ENCODE measurements around the gene NR1H3. TPM values are rescaled to one million over a fixed set of nuclear protein-coding genes. Genes with fewer than 3 reads are reported as not detected.

The NR1H3 gene
- total RNA-seq, 6 experiments from 2014 or later, result 61.5 to 82.9 (median 67.3) TPM

- Histone ChIP-seq H3K4me3 (peak overlapping the region in 2 of 3 donors; percentile 35 to 39), H3K9me3 (no peaks in the 10 kb centered on the region), H3K27me3 (no peaks in the 10 kb centered on the region), H3K36me3 (peaks cover 0 to under 1% (median 0%) of the 10 kb centered on the region in 4 donors), H3K4me1 (peaks cover 0 to 23% (median 6%) of the 10 kb centered on the region in 4 donors), H3K27ac (peak overlapping the region; percentile 37 to 83 (median 59))
- intact Hi-C loops (cut with DNase I), result no loop called here
- ATAC-seq (peak; percentile 66 to 71 (median 70)), DNase-seq (no peak)
- 11% methylated on average over 10 of the region's 11 CpGs for WGBS (ENCODE audit: insufficient coverage, low coverage, low lambda C conversion rate, missing lambda C conversion rate)
- TF ChIP-seq POLR2A (IDR thresholded peaks at IDR 0.05) (peak; percentile 22), CTCF (IDR thresholded peaks at IDR 0.05) (peak in 3 of 4 donors; percentile 29 to 52 (median 37))
Observed at GRCh38 chr11:47233989-47234668, 23.7 kb upstream of the NR1H3 start.

GRCh38 chr11:47234669-47235100 is 23.1 kb upstream of the NR1H3 start:
- ATAC-seq (peak; percentile 73 to 79 (median 78)), DNase-seq (peak; percentile 75 to 92 (median 81))
- intact Hi-C loops (cut with DNase I), result no loop called here
- Histone ChIP-seq H3K9me3 (no peaks in the 10 kb centered on the region), H3K36me3 (peaks cover 0 to 6% (median 2%) of the 10 kb centered on the region in 4 donors), H3K27me3 (no peaks in the 10 kb centered on the region), H3K4me3 (peak overlapping the region in 2 of 3 donors; percentile 35 to 39), H3K27ac (peak overlapping the region; percentile 37 to 83 (median 59)), H3K4me1 (peaks cover 0 to 23% (median 6%) of the 10 kb centered on the region in 4 donors)
- no peak for TF ChIP-seq CTCF (IDR thresholded peaks at IDR 0.05)
- TF ChIP-seq POLR2A (IDR thresholded peaks at IDR 0.05), result no peak
- WGBS (ENCODE audit: insufficient coverage, low coverage, low lambda C conversion rate, missing lambda C conversion rate), result 5% methylated on average over 5 of the region's 12 CpGs

- H3K4me3 ChIP-seq, result no peak overlapping the region
- TF ChIP-seq POLR2A (IDR thresholded peaks at IDR 0.05) (no peak), CTCF (IDR thresholded peaks at IDR 0.05) (no peak)
- H3K27ac ChIP-seq, result peak overlapping the region in 2 of 3 donors; percentile 37 to 83
- DNase-seq (peak in 1 of 3 donors; percentile 45), ATAC-seq (no peak)
- 85% methylated on average over 4 of the region's 12 CpGs for WGBS (ENCODE audit: insufficient coverage, low coverage, low lambda C conversion rate, missing lambda C conversion rate)
- peaks cover 2 to 11% (median 7%) of the 10 kb centered on the region in 4 donors for H3K36me3 ChIP-seq
- H3K9me3 ChIP-seq, result no peaks in the 10 kb centered on the region
- H3K27me3 ChIP-seq, result no peaks in the 10 kb centered on the region
- peaks cover 0 to 23% (median 6%) of the 10 kb centered on the region in 4 donors for H3K4me1 ChIP-seq
- intact Hi-C loops (cut with DNase I), result no loop called here
Observed at GRCh38 chr11:47235163-47235562, 22.6 kb upstream of the NR1H3 start.

GRCh38 chr11:47236482-47236881 is 21.3 kb upstream of the NR1H3 start:
- no peak for TF ChIP-seq POLR2A (IDR thresholded peaks at IDR 0.05)
- no peak for TF ChIP-seq CTCF (IDR thresholded peaks at IDR 0.05)
- ATAC-seq (no peak), DNase-seq (no peak)
- Histone ChIP-seq H3K27ac (no peak overlapping the region), H3K4me3 (no peak overlapping the region), H3K4me1 (peaks cover 0 to 23% (median 6%) of the 10 kb centered on the region in 4 donors), H3K9me3 (no peaks in the 10 kb centered on the region), H3K36me3 (peaks cover 4 to 23% (median 14%) of the 10 kb centered on the region in 4 donors), H3K27me3 (no peaks in the 10 kb centered on the region)
- intact Hi-C loops (cut with DNase I), result no loop called here
- WGBS (ENCODE audit: insufficient coverage, low coverage, low lambda C conversion rate, missing lambda C conversion rate), result 86% methylated on average over 3 of the region's 5 CpGs

All from right lobe of liver (tissue), 6 donors.